Activated CD4-positive, alpha-beta T cell treated with anti-CD3 and anti-CD28 coated beads, Interleukin-2, amount 50 U/mL, for 24 hours (primary cell): ENCODE measurements around the gene MYO1G.

Experiments used
- DNase-seq, 2 donors: peaks; one replicate each; pipeline ENCODE4 v3.0.0-alpha.2; 2020; ENCODE audit warnings: low read depth in 1 of 2, low spot score in 1 of 2

Gene MYO1G

DNA sequence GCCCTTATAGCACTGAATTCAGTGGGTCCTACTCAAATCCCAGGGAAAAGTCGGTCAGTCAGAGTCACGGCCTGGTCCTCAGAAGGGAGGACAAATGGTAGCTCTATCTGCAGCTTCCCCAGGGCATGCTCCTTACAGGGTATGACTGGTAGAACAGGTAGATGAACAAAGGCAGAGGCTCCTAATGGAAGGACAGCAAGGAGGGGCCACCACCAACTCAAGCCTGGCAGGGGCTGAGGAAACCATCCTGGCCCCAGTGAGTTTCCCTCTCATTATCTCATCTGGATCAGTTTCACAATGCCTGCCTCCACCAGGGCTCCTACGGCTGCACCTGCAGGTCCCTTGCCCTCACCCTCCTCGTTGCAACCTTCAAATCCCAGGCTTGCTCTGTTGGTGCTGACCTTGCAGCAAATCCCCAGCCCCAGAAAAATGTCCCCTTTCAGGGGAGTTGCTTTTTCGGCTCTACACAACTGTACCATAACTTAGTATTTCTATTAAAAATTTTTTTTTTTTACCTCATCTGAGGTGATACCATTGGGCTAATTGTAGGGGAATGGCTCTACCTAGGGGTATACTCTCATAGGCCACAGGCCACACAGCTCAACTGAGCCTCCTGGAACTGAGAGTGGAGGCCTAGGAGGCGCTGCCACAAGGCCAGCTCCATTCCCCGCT lies 2.4 kb upstream of the MYO1G start:
- no peak for DNase-seq

DNA sequence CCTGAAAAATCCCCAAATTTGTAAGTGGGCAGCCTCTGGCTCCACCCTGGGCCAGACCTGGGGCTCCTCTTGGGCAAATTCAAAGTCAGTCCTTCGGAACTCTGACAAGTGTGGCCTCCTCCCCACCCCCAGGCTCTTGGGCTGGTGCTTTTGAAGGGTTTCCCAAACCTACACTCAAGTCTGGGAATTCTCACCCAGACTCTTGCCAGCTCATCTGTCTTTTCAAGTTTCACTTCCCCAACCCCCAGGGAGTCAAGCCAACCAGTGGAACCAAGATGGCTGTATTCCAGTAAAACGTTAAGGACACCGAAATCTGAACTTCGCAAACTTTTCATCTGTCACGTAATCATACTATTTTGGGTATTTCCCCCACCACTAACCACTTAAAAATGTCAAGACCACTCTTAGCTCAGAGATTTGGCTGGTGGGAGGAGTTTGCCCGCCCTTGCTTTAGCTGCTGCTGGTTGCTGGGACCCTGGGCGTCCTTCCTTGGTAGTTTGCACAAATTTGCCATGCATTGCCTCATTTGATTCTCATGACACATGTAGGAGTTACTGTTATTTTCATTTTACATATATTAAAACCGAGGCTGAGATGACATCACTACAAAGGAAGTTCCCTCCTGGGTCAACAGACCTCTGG lies 1.7 kb upstream of the MYO1G start:
- peak; percentile 48 to 71 for DNase-seq

DNA sequence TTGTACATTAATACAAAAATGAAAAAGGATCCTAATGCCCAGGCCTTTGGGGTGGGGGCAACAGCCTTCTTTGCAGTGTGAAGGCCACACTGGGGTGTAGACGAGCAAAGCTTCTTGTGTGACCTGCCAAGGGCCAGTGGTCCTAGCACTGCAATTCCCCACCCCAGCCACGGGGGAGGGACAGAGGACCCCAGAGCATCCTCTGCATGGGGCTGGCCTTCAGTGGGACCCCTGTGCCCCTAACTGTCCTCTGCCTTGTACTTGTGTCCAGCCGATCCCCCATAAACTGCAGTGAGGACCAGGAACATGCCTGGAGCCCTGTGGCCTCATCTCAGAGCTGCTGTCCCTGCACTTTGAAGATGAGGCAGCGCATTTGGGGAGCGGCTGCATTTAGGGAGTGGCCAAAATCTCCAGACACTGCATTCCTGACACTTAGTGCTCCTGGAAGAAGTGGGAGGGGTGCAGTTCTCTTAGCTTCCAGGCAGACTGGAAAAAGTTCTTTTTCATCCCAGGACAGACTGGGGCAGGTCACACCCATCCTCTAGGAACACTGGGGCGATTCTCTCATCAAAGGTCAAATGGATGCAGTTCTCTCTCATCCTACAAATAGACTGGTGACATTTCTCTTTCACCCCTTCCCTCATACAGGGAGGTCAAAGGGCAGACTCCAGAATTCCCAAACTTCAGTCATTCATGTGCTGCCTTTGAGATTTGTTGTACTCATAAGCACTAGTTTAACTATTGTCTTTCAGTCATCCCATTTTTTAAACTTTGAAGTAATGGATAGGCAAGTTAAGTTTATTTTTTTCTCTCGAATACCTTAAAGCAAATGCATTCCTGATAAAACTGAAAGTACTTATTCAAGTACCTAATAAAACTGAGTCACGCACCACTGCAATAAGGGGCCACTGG lies 922 bp upstream of the MYO1G start:
- no peak for DNase-seq

GRCh38 chr7:44977959-44978335 lies 868 bp downstream of the MYO1G start:
- no peak for DNase-seq

GRCh38 chr7:44977304-44977958 lies 1.4 kb downstream of the MYO1G start:
- DNase-seq: peak; percentile 46 to 62

DNA sequence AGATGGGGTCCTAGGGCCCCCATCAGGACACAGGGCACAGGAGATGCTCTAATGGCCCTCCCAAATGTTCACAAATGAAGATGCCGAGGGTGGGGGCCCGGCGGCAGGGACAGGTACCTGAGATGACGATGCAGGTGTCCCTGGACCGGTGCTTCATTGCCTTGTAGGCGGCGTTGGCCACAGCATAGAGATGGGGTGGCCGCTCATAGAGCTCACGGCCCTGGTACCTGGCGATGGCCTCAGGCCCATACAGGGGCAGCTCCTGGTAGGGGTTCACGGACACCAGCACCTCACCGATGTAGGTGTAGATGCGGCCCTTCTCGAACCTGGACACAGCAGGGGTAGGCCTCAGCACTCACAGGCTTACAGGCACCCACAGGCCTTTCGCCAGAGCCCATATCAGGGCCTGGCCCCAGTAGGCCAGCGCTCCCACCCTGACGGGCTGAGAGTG lies 2.0 kb downstream of the MYO1G start:
- DNase-seq: no peak

DNA sequence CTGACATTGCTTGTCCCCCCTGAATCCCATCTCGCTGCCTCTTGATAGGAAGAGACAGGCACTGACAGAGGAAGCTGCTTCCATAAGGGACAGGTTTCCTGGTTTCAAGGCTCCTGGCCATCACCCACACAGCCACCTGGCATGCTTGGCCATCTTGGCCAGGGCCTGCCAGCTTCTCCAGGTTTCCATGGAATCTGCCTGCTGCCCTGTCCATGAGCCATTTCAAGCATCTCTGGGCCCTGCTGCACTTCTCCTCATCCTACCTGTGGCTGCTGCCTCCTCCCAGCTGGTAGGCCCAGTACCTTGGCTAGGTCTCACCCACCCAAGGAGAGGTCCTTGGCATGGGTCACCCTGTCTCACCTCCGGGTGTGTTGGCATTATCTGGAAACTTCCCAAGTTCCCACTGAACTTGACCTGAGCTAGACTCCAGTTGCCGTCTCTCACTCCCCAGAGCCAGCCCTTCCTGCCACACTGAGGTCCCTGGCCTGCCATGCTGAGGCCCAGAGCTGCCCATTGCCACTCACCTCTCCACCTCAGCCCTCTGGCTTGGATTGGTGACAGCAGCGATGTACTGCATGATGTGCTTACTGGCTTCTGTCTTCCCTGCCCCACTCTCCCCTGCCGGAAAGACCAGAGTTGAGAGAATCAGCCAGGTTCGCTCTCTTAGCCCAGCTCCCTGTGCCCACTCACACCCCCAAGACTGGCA lies 2.6 kb downstream of the MYO1G start:
- DNase-seq: no peak

- no peak for DNase-seq
These were observed 3.3 kb downstream of the MYO1G start for GRCh38 chr7:44975331-44976039.

DNA sequence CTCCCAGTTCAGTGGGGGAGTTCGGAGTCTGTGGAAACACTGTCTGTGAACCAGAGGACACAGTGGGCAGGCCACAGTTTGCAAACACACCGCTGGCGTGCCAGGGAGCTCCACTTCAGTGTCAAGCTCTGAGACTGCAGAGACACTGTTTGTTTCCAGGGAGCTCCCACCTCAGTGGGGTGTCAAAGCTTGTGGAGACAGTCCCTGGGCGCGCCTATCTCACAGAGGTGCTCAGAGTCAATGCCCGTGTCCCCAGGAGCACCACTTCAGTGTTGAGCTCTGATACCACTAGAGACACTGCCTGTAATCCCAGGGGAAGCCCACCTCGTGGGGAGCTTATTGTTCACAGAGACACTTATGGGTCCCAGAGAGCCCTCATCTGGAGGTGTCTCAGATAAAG lies 4.3 kb downstream of the MYO1G start:
- no peak for DNase-seq

- peak in 1 of 2 donors; percentile 18 for DNase-seq
These were observed 5.0 kb downstream of the MYO1G start for GRCh38 chr7:44973610-44974401.

GRCh38 chr7:44972562-44972961 lies 6.3 kb downstream of the MYO1G start:
- no peak for DNase-seq

GRCh38 chr7:44971902-44972441 lies 6.8 kb downstream of the MYO1G start:
- DNase-seq: no peak

DNA sequence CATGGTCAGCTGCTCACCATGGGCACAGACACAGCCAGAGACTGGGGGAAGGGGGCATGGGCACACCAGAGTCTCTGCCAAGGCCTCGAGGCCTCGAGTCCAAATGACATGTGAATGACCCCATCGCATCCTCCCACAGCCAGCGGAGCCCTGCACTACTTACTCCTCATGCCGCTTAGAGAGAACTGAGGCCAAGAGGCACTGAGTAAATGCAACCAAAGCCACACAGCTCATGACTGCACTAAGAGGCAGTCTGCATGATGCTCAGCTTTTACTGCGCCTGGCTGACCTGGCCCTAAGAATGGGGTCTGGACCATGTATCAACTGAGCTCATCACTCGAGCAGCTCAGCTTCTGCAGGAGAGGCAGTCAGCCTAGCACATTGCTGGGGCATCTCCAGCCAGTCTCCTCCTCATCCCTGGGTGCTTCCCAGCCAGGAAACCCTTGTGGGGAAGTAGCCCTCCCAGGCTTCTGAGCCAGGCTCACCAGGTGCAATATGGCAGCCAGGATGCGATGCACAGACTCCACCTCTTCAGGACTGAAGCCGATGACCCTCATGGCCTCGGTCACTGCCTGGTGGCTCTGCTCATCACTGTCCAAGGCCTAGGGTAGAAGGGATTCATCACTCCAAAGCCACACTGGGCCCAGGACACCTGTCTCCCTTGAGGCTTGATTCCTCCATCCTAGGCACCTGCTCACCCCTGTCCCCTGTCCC lies 7.5 kb downstream of the MYO1G start:
- no peak for DNase-seq

GRCh38 chr7:44970523-44971051 lies 8.2 kb downstream of the MYO1G start:
- no peak for DNase-seq

DNA sequence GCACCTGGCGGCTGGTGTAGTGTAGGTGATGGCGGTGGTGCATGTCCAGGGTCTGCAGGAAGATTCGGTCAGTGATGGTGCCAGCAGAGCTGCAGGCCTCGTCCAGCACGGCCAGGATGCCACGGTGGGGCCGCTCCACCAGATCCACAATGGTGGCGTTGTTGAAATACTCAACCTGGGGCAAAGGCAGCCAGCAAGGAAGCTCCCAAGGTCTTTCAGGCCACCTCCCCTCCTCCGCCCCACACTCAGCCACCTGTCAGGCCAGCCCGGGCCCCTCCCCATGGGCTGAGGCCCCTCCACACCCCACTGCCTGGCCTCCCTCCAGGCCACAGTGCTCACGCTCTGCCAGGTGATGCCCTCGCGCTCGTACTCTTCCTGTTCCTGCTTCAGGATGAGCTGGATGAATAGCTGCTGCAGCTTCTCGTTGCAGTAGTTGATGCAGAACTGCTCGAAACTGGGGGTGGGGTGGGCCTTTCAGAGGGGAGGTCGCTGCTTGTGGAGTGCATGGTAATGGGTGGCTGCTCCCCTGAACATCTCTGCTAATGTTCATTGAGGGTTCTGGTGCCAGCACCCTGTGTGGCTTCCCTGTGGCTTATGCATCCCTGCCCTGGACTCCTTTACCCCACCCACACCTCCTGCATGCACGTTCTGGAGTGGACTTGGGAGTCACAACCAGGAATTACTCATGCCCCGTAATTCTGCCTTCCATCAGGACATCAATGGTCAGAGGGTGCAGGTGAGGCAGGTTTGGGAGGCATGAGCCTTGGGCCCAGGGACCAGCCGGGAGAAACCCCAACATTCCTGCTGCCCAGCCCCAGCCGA lies 8.9 kb downstream of the MYO1G start:
- DNase-seq: no peak

GRCh38 chr7:44969049-44969700 lies 9.6 kb downstream of the MYO1G start:
- no peak for DNase-seq
